NT2/D1 (cell line): ENCODE results near the gene RTL1.

Experiments
- SUZ12 ChIP-seq: IDR thresholded peaks from 2 replicates; pipeline ENCODE4 v1.6.1; 2011; ENCODE audit not compliant: insufficient read length, insufficient read depth; ENCODE audit errors: extremely low read depth
- YY1 ChIP-seq: IDR thresholded peaks from 2 replicates; pipeline ENCODE4 v1.6.1; 2011; ENCODE audit not compliant: insufficient read length, insufficient read depth
- ZNF274 ChIP-seq: IDR thresholded peaks from 2 replicates; pipeline ENCODE4 v1.6.1; 2011; ENCODE audit warnings: mild to moderate bottlenecking, low read depth, low read length

- no peak for TF ChIP-seq ZNF274
- no peak for TF ChIP-seq SUZ12
- no peak for TF ChIP-seq YY1
Observed at GRCh38 chr14:100857923-100858837, 45.3 kb downstream of the RTL1 start.
